AG08396 (cell line): ENCODE data around the gene SPANXN5.
"Not testable (repeated sequence)": the region's sequence is repeated elsewhere in the genome, so short reads cannot be mapped to it uniquely, and the experiment has no call there.

ENCODE experiments used
- DNase-seq: peaks from one replicate; pipeline ENCODE4 v3.0.0; 2012; ENCODE audit warnings: low spot score, mixed read lengths

The SPANXN5 gene, protein sequence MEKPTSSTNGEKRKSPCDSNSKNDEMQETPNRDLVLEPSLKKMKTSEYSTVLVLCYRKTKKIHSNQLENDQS

DNA sequence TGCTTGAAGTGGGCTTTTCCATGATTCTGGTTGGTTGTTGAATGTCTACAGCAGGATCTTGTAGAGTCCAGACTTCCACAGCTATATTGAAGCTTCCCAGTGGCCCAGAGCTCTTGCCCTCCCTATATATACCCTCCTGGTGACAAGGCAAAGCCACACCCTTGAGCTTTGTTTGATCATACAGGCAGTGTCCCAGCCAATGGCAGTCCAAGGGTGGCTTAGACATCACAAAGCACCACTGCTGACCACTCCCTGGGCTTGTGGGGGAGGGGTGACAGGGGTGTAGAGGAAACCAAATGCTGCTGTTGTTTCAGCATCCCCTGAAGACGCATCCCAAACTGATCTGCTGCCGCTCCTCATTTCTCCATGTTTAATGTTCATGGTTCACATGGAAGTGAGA is at the start of gene SPANXN5:
Gene SPANXN5, minus strand, starts transcription at position 101 of the 400 bp plus-strand sequence. Its CDS starts 79 bp downstream, at position 22.
- DNase-seq = not testable (repeated sequence)

DNA sequence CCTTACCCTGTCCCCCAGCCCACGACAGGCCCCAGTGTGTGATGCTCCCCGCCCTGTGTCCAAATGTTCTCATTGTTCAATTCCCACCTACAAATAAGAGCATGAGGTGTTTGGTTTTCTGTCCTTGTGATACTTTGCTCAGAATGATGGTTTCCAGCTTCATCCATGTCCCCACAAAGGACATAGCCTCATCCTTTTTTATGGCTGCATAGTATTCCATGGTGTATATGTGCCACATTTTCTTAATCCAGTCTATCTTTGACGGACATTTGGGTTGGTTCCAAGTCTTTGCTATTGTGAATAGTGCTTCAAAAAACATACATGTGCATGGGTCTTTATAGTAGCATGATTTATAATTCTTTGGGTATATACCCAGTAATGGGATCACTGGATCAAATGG is 46.4 kb upstream of the SPANXN5 start:
- not testable (repeated sequence) for DNase-seq

DNA sequence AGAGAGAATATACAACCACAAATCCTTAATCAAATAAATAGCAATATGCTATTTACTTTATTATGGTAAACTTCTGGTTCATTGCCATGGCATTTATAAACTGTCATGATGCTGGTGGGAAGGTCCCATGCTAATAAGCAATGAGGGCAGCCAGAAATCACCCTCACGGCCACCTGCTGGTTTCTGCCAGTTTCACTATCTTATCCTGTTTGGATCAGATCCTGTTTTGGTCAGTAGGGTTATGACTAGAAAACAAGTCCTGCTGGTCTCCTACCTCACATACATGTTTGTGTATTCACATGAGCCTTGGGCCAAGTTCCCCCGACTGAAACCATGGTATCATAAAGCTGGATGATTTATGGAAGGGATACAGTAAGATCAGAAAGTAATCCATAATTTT is 41.9 kb upstream of the SPANXN5 start:
- no peak for DNase-seq

DNA sequence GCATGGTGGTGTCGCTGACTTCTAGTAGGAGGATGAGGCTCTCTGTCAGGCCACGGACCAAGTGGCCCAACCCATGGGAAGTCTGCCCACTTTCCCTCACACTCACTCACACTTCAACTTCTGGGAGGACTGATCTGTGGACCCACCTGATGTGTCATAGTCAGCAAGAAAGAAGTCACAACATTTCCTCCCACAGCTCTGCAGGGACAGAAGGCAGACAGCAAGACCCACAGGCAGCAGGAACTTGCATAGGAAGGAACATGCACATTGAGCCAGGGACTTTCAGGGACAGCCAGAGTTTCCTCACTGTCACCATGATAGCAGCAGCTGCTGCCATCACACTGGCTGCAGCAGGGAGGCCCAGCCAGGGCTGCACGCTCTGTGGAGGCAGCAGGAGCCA is 33.3 kb upstream of the SPANXN5 start:
- DNase-seq = no peak

DNA sequence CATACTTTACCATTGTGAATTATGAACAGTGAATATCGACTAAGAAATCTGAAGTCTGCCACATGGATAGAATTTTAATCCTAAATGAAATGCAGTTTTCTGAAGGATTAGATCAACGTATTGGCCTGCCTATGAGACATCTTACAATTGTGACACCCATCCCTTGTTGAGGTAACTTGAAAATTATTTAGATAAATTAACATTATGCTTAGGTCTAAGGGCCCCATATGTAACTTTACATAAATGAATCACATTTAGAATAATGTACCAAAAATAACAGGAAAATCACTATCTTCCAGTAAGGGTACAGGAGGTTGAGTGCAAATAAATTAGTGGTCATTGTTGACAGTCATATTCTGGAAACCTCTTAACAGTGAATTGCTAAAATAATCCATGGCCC is 27.4 kb upstream of the SPANXN5 start:
- no peak for DNase-seq

DNA sequence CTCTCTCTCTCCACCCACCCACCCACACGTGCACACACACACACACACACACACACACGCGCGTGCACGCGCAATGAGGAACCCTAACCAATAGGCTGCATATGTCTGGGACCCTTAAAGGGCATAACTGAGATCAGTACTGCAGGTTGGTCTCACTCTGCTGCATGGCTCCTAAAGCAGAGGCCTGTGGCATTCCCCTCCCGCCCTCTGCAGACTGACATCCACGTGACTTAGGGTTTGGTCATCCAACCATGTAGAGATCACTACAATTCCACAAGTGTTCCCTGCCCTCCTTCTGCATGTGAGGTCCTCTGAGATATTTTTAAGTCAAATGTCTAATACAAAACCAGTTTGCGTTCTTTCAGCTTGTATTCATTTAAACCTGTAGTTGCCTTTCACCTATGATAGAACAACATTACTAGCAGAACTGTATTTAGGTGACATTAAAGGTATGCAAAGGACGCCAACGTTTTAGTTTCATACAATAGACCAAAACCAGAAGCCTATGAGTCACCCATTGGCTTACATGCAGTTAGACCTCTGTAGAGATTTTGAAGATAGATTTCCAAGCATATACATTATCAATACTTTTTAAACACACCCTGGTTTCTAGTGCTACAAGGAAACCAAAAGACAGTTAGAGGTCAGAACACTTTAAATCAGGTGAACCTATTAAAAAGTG is 24.0 kb upstream of the SPANXN5 start:
- no peak for DNase-seq

DNA sequence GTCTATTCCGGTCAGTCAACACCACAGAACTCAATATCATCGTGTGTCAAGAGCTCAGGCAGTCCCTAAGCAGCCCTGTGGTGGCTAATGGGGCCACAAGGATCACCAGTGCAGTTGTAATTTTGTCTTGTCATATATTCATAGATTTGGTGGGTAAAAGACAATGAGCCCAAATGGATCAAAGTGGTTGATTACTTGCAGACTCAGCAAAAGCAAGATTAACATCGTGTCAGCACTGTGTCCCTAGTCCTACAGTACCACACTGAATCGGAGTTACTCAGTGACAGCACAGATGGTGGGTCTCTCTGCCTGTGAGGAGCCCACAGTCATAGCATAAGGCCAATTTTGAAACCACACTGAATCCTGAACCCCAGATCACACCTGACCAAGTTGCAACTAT is 22.6 kb upstream of the SPANXN5 start:
- DNase-seq = no peak

DNA sequence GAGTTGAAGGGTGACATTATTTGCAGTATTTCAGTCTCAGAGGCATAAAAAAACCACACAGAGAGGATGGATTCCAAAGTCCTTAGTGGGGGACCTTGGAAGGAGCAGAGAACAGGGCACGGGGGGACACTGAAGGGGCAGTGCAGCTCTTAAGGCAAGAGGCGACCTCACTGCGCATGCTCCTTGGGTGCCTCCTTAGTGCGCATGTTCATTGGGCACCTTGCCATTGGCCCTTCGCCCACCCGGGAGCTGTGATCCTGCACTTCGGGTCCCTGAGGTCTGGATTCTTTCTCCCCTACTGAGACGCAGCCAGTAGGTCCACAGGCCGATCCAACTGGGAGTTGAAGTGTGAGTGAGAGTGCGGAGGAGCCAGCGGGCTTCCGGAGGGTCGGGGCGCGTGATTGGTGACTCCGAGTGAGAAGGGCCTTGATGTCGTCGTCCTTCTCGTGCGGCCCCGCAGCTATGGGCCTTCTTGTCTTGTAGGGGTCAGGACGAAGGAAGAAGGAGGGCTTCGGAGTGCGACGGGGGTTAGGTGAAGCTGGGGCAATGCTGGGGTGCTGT is 13.9 kb upstream of the SPANXN5 start, which contains the start of gene XAGE5:
Gene XAGE5, plus strand, starts transcription at position 223 of the 561 bp plus-strand sequence. CDS start 1,280 bp downstream, outside the sequence.
- DNase-seq = no peak

DNA sequence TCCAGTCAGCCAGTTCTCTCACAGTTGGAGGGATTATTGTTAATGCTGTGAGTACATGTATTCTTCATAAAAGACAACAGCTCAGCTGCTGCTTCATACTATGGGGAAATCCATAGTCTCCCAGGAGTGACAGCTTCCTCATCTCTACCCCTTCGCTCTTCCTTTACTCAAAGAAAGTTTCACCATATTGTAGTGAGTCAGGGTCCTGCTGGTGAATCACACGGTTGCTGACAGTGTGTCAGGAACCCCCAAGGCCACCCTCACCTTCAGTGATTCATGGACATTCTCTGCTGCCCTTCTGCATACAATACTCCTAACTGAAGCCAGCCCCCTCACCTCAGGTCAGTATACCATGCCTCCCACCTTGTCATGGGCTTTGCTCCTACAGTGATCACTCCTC is 7.6 kb upstream of the SPANXN5 start:
- DNase-seq = not testable (repeated sequence)

DNA sequence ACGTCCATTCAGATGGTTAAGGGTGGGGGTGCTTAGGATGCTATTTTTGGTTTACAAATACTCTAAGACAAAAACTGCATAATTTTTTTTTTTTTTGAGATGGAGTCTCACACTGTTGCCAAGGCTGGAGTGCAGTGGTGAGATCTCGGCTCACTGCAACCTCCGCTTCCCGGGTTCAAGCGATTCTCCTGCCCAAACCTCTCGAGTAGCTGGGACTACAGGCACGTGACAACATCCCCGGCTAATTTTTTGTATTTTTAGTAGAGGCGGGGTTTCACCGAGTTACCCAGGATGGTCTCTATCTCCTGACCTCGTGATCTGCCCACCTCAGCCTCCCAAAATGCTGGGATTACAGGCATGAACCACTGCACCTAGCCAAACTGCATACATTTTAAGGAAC is 23.7 kb downstream of the SPANXN5 start:
- not testable (repeated sequence) for DNase-seq

DNA sequence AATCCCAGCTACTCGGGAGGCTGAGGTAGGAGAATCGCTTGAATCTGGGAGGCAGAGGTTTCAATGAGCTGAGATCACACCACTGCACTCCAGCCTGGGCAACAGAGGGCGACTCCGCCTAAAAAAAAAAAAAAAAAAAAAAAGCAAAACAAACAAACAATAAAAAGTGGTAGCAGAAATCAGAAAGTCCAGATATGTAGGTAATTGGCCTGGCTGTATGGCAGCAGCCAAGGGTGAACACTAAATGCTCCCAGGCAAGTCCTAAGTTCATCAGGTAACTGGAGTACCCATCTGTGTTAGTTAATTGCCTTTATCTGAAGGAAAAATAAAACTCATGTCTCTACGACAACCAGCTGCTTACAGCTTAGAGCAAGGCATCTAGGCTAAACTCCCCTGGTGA is 31.2 kb downstream of the SPANXN5 start:
- not testable (repeated sequence) for DNase-seq

DNA sequence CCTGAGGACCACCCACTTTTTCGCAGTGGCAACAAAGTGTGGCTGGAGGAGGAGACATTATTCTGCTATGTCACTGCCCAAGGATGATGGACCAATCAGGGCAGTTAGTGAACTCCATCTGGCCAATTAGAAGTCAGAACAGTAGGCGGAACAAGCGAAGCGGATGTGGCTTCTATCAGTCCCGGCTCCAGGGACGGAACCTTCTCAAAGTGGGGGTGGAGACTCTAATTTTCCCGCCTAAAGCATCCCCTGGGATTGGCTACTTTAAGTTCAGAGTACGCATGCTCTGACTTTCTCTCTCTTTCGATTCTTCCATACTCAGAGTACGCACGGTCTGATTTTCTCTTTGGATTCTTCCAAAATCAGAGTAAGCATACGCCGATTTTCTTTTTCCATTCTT is 46.3 kb downstream of the SPANXN5 start, which contains the start of gene SSX2B:
Gene SSX2B, plus strand, starts transcription at position 301 of the 400 bp plus-strand sequence. CDS start 1,429 bp downstream, outside the sequence.
- not testable (repeated sequence) for DNase-seq
